HG02970 (cell line): ENCODE results near the gene MBNL1.
A peak's percentile ranks its signal among the peaks of the same experiment; 100 is the strongest.

Experiments used
- ATAC-seq: cut with Tn5 transposase; IDR thresholded peaks from one replicate; pipeline ENCODE4 v1.9.1; 2021; ENCODE audit warnings: mild to moderate bottlenecking, moderate library complexity, moderate number of reproducible peaks; ENCODE audit not compliant: unreplicated experiment, low FRiP score

Gene MBNL1

DNA sequence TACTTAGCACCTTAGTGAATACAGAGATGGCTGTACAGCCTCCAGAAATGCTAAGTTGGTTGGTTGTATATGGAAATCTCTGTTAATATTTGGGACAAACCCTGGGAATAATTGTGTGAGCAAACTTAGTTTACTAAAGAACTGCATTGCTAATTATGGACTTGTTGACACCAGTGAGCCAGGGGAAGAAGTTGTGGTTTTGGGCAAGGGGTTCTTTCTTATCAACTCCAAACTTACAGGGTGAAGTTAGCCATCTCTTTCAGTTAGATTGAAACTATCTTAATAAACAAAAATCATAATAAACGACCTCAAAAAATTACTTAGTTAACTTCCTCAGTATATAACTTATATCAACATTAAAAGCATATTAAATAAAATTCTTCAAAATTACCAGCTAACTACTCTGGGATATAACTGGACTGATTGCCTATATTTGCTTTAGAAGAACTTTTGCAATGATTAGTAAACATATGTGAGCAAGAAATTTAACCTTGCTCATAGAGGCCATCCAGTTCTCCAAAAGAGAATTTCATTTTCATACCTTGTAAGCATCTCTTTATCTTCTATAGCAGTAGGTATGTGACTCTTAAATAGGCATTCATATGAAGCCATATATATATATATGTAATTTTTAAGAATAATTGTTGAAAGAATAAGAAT lies 24.7 kb downstream of the MBNL1 start:
- no peak for ATAC-seq

- no peak for ATAC-seq
These were observed 26.6 kb downstream of the MBNL1 start for GRCh38 chr3:152295344-152295743.

DNA sequence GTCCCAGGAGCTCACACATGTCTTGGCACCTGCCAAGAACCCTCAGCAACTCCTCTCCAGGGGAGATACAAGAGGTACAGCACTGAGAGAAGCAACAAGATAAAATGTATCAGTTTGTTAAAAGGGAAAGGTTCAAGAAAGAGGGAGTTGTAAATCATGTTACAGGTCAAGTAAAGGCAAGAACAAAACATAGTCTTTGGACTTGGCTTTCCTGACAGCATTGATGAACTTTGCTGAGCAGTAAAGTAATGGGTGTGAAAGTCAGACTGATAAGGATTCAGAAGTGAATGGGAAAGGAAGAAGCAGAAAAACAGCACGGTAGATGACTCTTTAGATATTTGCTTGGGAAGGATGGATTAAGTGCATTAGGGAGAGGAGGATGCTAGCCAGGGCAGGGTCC lies 27.1 kb downstream of the MBNL1 start:
- ATAC-seq = no peak

DNA sequence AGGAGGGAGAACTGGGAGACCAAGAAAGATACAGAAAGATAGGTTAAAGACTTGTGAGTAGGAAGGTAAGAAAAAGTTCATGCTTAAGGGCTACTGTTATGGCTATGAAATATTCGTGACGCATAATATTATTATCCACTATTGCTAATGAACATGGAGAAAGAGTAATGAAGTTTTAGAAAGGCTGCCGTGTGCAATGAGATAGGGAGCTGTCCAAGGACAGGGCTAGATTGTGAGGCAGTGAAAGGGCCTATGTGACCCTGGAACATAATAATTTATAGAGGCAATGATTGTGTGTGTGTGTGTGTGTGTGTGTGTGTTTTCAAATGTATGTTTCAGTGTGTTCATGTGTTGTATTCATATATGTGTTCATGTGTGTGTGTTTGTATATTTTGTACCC lies 27.7 kb downstream of the MBNL1 start:
- ATAC-seq = no peak

DNA sequence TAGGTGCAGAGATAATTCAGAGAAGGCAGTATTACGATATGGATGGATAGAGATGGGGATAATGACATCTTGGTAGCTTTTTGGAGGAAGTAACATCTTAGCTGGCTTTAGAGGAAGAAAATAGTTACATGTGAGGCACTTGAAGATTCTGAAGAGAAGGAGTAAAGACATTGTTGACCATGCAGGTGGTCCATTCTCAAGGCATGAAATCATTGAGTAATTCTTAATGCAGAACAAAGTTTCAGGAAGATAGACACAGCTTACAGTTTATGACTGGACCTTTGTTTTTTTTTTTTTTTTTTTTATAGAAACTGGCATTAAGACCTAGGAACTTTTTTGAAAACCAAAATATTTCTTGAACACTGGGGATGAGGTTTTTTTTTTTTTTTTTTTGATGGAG lies 28.2 kb downstream of the MBNL1 start:
- ATAC-seq = no peak

DNA sequence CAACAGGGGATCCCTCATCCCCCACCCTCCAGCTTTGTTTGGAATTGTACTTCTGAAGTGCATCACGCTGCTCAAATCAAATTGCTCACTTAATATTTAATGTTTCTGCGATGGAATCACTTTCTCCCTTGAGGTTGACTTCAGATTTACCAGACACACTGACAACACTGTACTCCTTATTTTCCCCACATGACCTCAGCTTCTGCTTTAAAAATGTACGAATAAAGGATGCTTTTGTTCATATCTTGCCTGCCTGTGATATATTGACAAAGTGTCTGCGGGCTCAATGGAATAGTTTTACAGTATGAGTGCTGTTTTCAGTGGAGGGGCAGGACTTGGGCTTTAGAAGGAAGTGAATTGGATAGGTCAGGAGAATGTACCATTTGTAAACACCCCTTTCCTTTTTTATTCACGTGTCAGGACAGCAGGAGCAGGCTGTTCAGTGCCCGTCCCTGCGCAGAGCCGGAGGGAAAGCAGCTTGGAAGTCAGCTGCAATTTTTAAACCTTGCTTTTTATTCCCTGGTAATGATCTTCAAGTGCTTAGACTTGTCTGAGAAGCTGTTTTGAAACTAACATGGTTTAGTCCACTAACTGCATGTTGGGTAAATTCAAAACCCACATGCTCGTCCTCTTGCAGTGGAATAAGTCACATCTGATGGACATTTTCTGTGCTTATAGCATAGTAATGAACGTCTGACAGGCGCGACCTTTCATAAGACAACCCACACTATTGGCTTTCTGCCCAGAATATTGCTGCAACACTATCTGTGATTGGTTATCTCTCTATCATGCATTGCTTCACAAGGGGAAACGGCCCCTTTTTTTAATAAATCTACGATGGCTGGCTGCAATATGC lies 29.9 kb downstream of the MBNL1 start:
- ATAC-seq = peak; percentile 50

- no peak for ATAC-seq
These were observed 30.7 kb downstream of the MBNL1 start for GRCh38 chr3:152299249-152299976.

- ATAC-seq = no peak
These were observed 31.5 kb downstream of the MBNL1 start for GRCh38 chr3:152300029-152300731.

- ATAC-seq = no peak
These were observed 33.0 kb downstream of the MBNL1 start for GRCh38 chr3:152301745-152302181.

DNA sequence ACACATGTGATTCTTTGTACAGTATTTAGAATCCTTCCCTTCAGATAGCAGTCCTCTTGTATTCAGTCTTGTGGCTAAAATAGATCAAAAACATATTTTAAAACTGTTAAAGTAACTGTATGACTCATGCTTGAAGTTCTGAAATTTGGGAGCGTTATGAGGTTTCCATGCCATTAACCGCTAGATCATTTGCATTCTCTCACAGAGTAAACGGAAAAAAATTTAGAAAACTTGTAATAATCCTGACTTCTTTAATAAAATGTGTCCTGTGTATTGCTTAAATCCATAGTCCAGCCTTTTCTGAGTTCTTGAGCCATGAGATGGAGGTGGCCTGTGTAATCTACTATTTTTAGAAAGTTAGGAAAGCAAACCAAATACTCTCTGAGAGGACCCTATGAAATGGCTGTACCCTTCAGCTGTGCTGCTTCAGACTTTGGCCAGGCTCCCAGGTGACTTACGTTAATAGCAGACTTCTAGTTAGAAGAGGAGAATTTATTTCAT lies 33.8 kb downstream of the MBNL1 start:
- no peak for ATAC-seq

DNA sequence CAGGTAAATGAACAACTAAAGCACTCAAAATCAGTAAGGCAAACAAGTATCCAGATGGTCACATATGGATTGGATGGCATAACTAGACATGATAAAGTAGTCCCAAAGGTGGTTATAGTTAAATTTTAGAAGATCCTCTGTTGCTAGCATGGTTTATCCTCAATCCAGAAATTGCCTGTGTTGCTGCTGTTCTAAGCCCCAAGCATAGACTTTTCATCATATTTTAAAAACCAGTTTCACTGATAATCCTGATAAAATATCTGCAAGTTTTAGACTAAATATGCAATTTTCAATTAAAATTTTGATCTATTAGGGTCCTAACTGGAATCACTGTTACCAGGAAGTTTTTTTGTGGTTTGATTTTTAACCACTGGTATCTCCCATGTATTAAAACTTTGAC lies 35.4 kb downstream of the MBNL1 start:
- no peak for ATAC-seq

DNA sequence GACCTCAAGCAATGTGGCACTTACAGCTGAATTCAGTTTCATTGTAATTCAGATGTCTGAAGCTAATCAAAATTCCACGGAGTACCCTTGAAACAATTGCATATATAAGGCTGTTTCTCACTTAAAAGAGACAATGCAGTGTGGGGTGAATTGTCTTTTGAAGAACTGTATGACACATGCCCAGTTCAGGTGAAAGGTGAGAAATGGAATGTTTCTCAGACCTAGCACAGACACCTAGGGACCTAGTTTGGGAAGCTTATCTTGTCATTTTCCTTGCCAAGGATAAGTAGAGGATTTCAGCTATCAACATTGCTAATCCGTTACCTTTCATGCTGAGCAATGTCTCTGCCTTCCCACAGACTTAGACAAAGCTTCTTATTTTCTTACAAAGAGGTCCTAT lies 36.3 kb downstream of the MBNL1 start:
- no peak for ATAC-seq

- ATAC-seq = no peak
These were observed 39.2 kb downstream of the MBNL1 start for GRCh38 chr3:152307829-152308474.

DNA sequence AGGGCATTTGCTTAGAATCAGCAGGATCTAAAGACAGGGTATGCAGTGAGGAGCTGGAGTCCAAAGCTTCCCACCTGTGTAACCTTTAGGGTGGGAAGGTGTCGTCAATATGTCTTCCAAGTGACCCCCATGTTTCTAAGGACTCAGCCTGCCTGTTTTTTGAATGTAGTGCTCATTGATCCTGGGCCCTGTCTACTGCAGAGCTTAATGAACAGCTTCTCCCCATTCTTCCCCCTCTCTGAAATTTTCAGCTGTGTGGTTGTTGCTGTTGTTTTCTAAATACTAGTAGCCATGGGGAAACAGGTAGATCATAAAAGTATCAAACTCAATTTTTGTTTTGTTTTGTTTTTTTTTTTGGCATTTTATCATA lies 39.7 kb downstream of the MBNL1 start:
- no peak for ATAC-seq

- no peak for ATAC-seq
These were observed 40.3 kb downstream of the MBNL1 start for GRCh38 chr3:152309031-152309430.

GRCh38 chr3:152309535-152310307 lies 41.0 kb downstream of the MBNL1 start:
- ATAC-seq = no peak

- no peak for ATAC-seq
These were observed 44.7 kb downstream of the MBNL1 start for GRCh38 chr3:152313430-152313829.

- no peak for ATAC-seq
These were observed 45.2 kb downstream of the MBNL1 start for GRCh38 chr3:152313914-152314313.

DNA sequence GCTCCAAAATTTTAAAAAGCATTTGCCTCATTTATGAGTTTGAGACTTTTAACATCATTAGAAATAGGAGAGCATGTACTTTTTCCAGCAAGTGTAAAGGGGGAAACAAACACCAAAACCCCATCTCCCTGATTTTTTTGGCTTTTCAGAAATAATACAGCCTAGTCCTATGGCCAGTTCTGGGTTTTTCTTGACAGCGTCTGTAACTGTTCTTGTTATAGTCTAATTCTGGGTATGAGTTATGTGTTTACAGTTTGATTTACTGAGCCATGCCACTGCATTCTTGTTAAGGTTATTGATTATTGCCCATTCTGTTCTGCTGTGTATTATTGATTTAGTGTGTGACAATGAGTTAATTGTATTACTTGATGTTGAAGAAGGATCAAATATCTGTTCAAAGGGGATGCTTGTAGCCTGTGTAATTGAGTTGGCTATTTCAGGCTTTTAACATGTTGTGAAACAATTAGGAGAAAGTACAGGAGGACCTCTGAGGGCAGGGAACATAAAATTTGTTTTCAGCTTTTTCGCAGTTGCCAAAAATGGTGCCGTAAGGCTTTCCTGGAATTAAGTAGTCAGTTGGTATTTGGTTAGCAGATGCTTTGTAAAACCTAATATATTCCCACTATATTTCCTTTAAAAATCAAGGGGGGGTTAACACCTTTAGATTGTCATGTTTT lies 46.1 kb downstream of the MBNL1 start:
- ATAC-seq = no peak
